Caco-2 (cell line): ENCODE results near the gene ZMYND12. TPM values are rescaled to one million over a fixed set of nuclear protein-coding genes. Genes with fewer than 3 reads are reported as not detected.

Experiments
- BruUV-seq: library from RNA; stranded (reverse); fragments of 400-500 nt; replicated peaks from 2 replicates; lab custom pipeline; 2021; lab: Mats Ljungman, UMichigan
- CTCF ChIA-PET: fragments of 300-600 bp; sonication (Branson Sonifier 250); formaldehyde crosslinking; loops from one replicate; lab custom pipeline; 2022; ENCODE audit warnings: antibody characterized with exemption; lab: Charles Lee
- POLR2A ChIA-PET: fragments of 300-600 bp; sonication (Branson Sonifier 250); formaldehyde crosslinking; loops from one replicate; lab custom pipeline; 2022; ENCODE audit warnings: antibody characterized with exemption; lab: Charles Lee
- DNase-seq, 2 experiments: peaks; one replicate each; pipeline versions ENCODE4 v3.0.0 to v3.0.0-alpha.2; 2020 to 2022
- H3K27me3 ChIP-seq: replicated peaks from 2 replicates; pipeline ENCODE4 v1.6.0; 2011; ENCODE audit warnings: low read length; ENCODE audit not compliant: control insufficient read depth, insufficient read depth
- H3K36me3 ChIP-seq: 2 replicates; pipeline ENCODE4 v1.5.1; 2011; ENCODE audit warnings: low read length; ENCODE audit not compliant: control insufficient read depth, insufficient read depth
- H3K4me1 ChIP-seq: fragments of 250-450 bp; sonication (Bioruptor Pico); 2 replicates; pipeline ENCODE4 v1.5.1; 2020; ENCODE audit warnings: mild to moderate bottlenecking
- H3K4me3 ChIP-seq: 2 replicates; pipeline ENCODE4 v1.5.1; 2011; ENCODE audit warnings: low read depth, mild to moderate bottlenecking, control low read depth, low read length
- H3K9me3 ChIP-seq: fragments of 250-450 bp; sonication (Bioruptor Pico); 2 replicates; pipeline ENCODE4 v1.5.1; 2020; ENCODE audit warnings: mild to moderate bottlenecking, moderate library complexity
- H3K27ac Mint-ChIP-seq: one replicate; pipeline ENCODE4 v1.8.0; 2022; ENCODE audit warnings: mixed read lengths; ENCODE audit not compliant: unreplicated experiment
- H3K27me3 Mint-ChIP-seq: one replicate; pipeline ENCODE4 v1.8.0; 2022; ENCODE audit warnings: mixed read lengths; ENCODE audit not compliant: insufficient read depth, unreplicated experiment
- H3K36me3 Mint-ChIP-seq: one replicate; pipeline ENCODE4 v1.8.0; 2022; ENCODE audit warnings: mild to moderate bottlenecking, mixed read lengths; ENCODE audit not compliant: insufficient read depth, unreplicated experiment
- H3K4me1 Mint-ChIP-seq: one replicate; pipeline ENCODE4 v1.8.0; 2022; ENCODE audit warnings: low read depth, mixed read lengths; ENCODE audit not compliant: unreplicated experiment
- H3K4me3 Mint-ChIP-seq: one replicate; pipeline ENCODE4 v1.8.0; 2022; ENCODE audit warnings: mild to moderate bottlenecking, moderate library complexity, mixed read lengths; ENCODE audit not compliant: unreplicated experiment
- H3K9me3 Mint-ChIP-seq: one replicate; pipeline ENCODE4 v1.8.0; 2022; ENCODE audit warnings: mixed read lengths; ENCODE audit not compliant: unreplicated experiment
- intact Hi-C: fragments of 100-400 bp; cut with micrococcal nuclease; formaldehyde crosslinking; loops from one replicate; pipeline ENCODE4 v1.10.0; 2022; ENCODE audit not compliant: unreplicated experiment
- total RNA-seq: library from RNA; stranded (reverse); gene quantifications from 2 replicates; pipeline ENCODE4 v1.2.3, GENCODE V29; 2022
- TF ChIP-seq, protein P1 (sequence below), 2 experiments: fragments of 200-600 bp in 1 of 2; IDR thresholded peaks; 1 replicate in 1 of 2; 2 replicates in 1 of 2; pipeline versions ENCODE4 v1.5.1 to v1.8.0; 2011 to 2022; ENCODE audit warnings: antibody characterized with exemption in 1 of 2, control low read depth in 1 of 2, inconsistent platforms in 1 of 2, low read depth in 1 of 2, low read length in 1 of 2, mild to moderate bottlenecking in 1 of 2, moderate library complexity in 1 of 2; ENCODE audit not compliant: insufficient read depth in 1 of 2, severe bottlenecking in 1 of 2, unreplicated experiment in 1 of 2

ZMYND12 gene
- total RNA-seq, 1 experiment from 2014 or later, result 0.36 TPM

DNA sequence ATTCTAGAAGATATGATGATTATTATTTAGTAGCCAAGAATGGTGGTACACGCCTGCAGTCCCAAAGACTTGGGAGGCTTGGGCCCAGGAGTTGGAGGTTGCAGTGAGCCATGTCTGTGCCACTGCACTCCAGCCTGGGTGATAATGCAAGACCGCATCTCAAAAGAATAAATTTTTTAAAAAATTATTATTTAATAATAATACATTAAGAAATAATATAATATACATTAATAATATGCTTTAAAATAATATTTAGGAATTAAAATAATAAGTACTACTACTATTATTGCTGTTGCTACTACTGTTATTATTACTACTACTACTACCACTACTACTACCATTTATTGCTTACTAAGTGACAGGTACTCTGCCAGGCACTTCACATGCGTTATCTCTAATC, 34.4 kb upstream of the ZMYND12 start:
- POLR2A ChIA-PET, result no interaction called here
- H3K4me1 Mint-ChIP-seq, result no peaks in the 10 kb centered on the region
- Histone ChIP-seq H3K4me1 (no peaks in the 10 kb centered on the region), H3K36me3 (no peaks in the 10 kb centered on the region), H3K9me3 (no peaks in the 10 kb centered on the region), H3K4me3 (no peak overlapping the region), H3K27me3 (no peaks in the 10 kb centered on the region)
- H3K9me3 Mint-ChIP-seq, result peaks cover 9% of the 10 kb centered on the region
- CTCF ChIA-PET, result no interaction called here
- DNase-seq, result no peak
- no peak overlapping the region for H3K27ac Mint-ChIP-seq
- TF ChIP-seq, protein P1, sequence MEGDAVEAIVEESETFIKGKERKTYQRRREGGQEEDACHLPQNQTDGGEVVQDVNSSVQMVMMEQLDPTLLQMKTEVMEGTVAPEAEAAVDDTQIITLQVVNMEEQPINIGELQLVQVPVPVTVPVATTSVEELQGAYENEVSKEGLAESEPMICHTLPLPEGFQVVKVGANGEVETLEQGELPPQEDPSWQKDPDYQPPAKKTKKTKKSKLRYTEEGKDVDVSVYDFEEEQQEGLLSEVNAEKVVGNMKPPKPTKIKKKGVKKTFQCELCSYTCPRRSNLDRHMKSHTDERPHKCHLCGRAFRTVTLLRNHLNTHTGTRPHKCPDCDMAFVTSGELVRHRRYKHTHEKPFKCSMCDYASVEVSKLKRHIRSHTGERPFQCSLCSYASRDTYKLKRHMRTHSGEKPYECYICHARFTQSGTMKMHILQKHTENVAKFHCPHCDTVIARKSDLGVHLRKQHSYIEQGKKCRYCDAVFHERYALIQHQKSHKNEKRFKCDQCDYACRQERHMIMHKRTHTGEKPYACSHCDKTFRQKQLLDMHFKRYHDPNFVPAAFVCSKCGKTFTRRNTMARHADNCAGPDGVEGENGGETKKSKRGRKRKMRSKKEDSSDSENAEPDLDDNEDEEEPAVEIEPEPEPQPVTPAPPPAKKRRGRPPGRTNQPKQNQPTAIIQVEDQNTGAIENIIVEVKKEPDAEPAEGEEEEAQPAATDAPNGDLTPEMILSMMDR (IDR thresholded peaks at IDR 0.05; ENCODE audit: insufficient read depth in 1 of 2, low read depth in 1 of 2, low read length in 1 of 2, severe bottlenecking in 1 of 2, unreplicated experiment in 1 of 2), result no peak
- H3K4me3 Mint-ChIP-seq, result no peak overlapping the region
- no peaks in the 10 kb centered on the region for H3K27me3 Mint-ChIP-seq
- BruUV-seq, result no TSS peak
- H3K36me3 Mint-ChIP-seq, result no peaks in the 10 kb centered on the region
- intact Hi-C loops, result no loop called here

DNA sequence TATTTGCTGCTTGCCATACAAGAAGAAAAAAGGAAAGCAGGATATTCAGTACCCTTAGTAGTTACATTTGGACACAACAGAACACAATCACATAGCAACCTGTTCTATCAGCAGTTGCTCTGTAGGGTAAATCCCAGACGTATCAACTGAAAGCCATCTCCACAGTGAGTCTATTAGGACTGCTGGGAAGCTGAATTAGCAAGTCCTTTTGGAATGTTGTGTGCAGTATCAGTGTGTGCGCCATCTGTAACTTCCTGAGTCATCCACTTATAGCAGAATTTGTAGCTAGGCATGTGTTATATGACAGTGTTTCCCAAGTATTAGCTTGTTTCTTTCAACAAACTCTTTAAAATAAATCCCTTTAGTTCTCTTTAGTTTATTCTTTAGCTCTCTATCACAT, 28.6 kb upstream of the ZMYND12 start:
- BruUV-seq, result no TSS peak
- ChIA-PET POLR2A (interaction anchor here (0.6 kb wide), 1 partner anchor 46 kb away, joined by 3 read pairs; no protein-coding TSS in a partner anchor), CTCF (no interaction called here)
- Mint-ChIP-seq H3K27me3 (no peaks in the 10 kb centered on the region), H3K27ac (no peak overlapping the region), H3K36me3 (no peaks in the 10 kb centered on the region), H3K4me1 (no peaks in the 10 kb centered on the region), H3K9me3 (peaks cover 9% of the 10 kb centered on the region), H3K4me3 (no peak overlapping the region)
- no peaks in the 10 kb centered on the region for H3K27me3 ChIP-seq
- no peaks in the 10 kb centered on the region for H3K9me3 ChIP-seq
- no peaks in the 10 kb centered on the region for H3K4me1 ChIP-seq
- no peak overlapping the region for H3K4me3 ChIP-seq
- no peaks in the 10 kb centered on the region for H3K36me3 ChIP-seq
- TF ChIP-seq, protein P1 (IDR thresholded peaks at IDR 0.05; ENCODE audit: insufficient read depth in 1 of 2, low read depth in 1 of 2, low read length in 1 of 2, severe bottlenecking in 1 of 2, unreplicated experiment in 1 of 2), result no peak
- intact Hi-C loops, result no loop called here
- DNase-seq, result no peak

DNA sequence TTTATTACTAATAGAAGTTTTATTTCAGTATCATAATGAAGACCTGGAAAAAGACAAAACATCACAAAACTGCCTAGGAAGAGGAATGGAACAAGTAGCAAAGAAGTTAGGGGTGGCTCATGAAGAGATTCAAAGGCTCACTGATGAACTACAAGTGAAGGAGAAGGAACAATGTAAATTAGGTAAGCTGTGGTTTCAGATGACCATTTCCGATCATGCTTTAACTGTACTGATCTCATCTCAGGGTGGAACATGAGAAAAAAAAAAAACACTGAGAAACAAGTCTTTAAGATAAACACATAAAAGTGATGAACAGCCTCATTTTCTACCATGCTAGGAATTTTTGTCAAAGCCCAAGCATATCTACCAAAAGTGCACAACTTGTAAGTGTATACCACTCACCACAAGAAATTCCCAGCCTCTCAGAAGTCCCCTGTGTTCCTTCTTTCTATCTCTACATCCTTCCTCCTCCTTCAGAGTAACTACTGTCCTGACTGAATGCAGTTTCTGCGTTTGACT, 26.9 kb upstream of the ZMYND12 start:
- ChIA-PET POLR2A (no interaction called here), CTCF (no interaction called here)
- Histone ChIP-seq H3K4me1 (no peaks in the 10 kb centered on the region), H3K4me3 (no peak overlapping the region), H3K9me3 (no peaks in the 10 kb centered on the region), H3K36me3 (no peaks in the 10 kb centered on the region), H3K27me3 (no peaks in the 10 kb centered on the region)
- Mint-ChIP-seq H3K36me3 (no peaks in the 10 kb centered on the region), H3K4me1 (no peaks in the 10 kb centered on the region), H3K27ac (no peak overlapping the region), H3K9me3 (peaks cover 9% of the 10 kb centered on the region), H3K4me3 (no peak overlapping the region), H3K27me3 (no peaks in the 10 kb centered on the region)
- intact Hi-C loops, result no loop called here
- BruUV-seq, result no TSS peak
- DNase-seq, result no peak
- TF ChIP-seq, protein P1 (IDR thresholded peaks at IDR 0.05; ENCODE audit: insufficient read depth in 1 of 2, low read depth in 1 of 2, low read length in 1 of 2, severe bottlenecking in 1 of 2, unreplicated experiment in 1 of 2), result no peak
